HG03378 (cell line): ENCODE measurements around the gene HPF1.
"Not testable (repeated sequence)": the region's sequence is repeated elsewhere in the genome, so short reads cannot be mapped to it uniquely, and the experiment has no call there.

Experiments
- ATAC-seq: cut with Tn5 transposase; IDR thresholded peaks from one replicate; pipeline ENCODE4 v1.9.1; 2021; ENCODE audit warnings: mild to moderate bottlenecking, moderate library complexity; ENCODE audit not compliant: unreplicated experiment

HPF1 gene

DNA sequence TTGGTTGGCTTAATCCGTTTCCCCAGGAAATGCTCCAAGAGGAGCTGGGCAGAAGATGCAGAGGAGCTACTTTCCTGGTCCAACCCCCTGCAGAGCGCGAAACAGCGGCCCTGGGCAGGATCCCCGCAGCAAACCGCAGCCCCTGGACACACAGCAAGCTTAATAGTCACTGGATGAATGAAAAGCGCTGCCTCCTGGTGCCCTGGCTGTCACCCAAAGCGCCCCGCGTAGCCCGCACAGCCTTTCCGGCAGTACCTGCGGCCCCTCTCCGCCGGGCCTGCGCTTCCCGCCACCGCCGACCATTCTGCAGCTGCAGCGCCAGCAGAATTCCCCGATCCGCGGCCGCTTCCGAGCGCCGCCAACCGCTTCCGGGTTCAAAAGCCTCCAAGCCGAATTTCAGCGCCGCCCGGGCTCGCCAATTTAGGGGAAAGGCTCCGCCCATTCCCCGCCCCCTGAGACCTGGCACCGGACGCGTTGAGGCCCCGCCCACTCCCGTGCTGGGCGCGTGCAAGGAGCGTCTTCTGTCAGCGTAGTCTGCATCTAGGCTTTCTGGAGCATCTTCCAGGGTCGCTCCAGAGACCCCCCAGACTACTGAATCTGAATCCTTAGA, at the start of gene HPF1:
Gene HPF1, minus strand, starts transcription at position 370 of the 610 bp plus-strand sequence. Its CDS starts 67 bp downstream, at position 303.
- ATAC-seq, result peak; percentile 93

DNA sequence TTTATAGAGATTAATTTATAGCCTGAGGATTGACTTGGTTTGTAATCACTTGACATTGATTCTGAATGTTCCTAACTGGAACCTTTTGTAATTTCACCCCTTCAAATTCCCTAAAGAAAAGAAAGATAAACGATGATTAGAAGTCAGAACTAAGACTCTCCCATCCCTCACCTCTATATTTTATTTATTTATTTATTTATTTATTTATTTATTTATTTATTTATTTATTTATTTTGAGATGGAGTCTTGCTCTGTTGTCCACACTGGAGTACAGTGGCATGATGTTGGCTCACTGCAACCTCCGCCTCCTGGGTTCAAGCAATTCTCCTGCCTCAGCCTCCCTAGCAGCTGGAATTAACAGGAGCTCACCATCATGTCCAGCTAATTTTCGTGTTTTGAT, 49.0 kb upstream of the HPF1 start:
- not testable (repeated sequence) for ATAC-seq

DNA sequence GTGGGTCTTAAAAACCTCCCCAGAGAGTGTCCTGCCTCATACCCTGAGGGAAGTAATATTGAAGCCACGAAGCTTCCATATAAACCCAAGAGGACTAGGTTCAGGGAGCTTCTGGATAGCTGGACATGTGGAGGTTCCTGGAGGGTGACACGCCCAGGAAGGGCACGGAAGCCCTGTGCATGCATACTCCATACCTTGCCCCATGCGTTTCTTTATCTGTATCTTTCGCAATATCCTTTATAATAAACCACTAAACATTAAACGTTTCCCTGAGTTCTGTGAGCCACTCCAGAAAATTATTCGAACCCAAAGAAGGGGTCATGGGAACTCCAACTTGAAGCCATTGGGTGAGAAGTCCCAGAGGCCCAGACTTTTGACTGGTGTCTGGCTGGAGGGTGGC, 45.7 kb upstream of the HPF1 start:
- ATAC-seq, result no peak

DNA sequence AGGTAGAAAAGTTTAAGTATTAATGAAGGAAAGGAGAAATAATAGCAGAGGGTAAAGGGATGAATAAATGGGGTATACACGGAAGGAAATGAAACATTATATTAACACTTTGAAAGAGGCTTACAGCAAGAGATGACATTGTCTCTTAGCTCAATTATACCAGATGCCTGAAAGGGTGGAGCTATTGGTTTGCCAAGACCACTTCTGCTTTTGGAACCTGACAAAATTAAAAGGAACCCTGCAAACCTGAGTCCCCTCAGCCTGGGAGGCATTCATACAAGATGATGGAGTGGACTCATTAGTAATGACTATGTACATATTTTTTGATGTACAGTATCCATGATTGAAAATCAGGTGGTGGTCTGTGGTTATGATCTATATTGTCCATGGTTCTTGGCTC, 45.1 kb upstream of the HPF1 start:
- no peak for ATAC-seq

DNA sequence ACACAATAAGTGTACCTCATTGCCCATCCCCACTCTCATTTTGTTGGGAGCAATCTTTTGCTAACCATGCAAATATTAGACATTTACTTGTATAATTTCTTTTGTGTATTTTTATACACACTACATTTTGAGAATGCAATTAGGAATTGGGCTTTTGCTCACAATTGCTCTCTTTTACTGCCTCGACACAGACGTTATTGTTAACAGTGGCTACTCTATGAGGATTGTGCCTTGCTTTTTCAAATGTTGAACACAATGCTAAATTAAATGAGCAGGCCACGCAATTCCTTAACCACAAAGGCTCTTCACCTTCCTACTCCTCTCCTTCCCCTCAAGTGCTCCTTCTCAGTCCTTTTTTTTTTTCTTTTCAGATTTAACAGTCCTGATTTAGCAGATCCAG, 42.8 kb upstream of the HPF1 start:
- ATAC-seq, result no peak

DNA sequence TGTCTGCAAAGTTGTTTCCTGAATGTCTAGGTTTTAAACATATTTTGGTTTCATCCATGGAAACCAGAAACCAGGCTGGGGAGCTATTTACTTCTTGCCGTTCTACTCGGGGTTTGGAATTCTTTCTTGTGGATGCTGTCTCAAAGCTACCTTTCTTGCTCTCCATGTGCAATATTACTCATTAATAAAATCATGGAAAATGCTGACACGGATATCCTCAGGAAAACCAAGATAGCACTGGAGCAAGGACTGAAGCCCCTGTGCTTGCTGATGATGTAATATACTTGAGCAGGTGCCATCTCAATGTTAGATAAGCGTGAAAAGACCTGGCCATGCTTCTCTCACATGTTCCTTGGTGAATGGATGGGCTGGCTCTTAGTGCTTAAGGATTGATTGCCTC, 41.5 kb upstream of the HPF1 start:
- ATAC-seq, result no peak

DNA sequence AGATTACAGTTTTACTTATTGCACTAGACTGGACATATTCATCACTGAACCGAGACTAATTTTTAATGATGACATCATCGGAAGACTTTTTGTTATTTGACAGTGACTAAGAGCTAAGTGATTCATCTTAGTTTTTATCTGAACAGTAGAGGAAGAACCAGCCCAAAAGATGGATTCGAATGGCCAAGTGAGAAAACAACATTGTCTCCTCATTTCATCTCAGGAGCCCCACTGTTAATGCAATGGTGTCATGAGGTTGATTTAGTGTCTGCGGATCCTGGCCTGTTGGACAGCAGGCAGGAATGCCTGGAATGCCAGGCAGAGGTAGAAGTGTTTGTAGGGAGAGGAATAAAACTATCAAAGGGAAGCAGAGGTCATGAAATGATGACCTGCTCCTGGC, 37.8 kb upstream of the HPF1 start:
- ATAC-seq, result no peak

DNA sequence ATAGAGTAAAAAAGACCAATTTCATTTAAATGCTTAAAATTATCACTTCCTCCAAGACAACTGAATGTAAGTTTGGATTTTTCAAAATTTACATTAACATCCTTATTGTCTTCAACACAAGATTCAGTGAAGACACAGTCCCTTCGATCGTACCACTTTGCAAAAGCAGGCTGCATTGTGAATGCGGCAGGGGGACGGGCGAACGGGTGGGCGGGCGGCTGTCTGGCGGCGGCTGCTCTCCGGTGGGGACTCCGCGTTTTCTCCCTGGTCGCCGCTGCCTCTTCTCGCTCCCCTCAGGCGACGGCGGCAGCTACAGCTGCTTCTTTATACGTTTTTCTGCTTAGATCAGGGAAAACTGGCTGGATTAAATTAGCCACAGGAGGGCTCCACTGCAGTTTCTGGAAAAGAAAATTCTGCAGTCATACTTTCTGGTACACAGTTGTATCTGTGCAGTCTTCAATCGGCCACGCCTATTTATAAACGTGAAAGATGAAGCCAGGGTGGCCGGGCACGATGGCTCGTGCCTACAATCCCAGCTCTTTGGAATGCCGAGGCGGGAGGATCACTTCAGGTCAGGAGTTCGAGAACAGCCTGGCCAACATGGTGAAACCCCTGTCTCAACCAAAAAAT, 33.9 kb upstream of the HPF1 start:
- ATAC-seq, result no peak

DNA sequence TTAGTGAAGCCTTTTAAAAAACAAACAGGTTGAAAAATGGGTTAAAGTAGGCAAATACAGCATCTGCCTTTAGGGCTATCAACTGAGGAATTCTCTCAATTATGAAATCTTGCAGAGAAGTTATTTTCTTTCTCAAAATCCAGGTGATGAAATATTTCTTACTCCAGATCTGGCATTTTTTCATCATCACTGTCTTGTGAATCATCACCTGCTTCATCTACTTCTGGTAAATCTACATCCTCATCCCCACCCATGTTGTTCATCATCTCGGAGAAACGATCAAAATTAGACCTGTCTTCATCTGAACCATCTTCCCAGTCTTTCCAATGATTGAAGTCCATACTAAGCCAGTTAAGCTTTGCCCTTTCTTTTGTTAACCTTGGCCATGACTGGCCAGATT, 33.3 kb upstream of the HPF1 start:
- no peak for ATAC-seq

DNA sequence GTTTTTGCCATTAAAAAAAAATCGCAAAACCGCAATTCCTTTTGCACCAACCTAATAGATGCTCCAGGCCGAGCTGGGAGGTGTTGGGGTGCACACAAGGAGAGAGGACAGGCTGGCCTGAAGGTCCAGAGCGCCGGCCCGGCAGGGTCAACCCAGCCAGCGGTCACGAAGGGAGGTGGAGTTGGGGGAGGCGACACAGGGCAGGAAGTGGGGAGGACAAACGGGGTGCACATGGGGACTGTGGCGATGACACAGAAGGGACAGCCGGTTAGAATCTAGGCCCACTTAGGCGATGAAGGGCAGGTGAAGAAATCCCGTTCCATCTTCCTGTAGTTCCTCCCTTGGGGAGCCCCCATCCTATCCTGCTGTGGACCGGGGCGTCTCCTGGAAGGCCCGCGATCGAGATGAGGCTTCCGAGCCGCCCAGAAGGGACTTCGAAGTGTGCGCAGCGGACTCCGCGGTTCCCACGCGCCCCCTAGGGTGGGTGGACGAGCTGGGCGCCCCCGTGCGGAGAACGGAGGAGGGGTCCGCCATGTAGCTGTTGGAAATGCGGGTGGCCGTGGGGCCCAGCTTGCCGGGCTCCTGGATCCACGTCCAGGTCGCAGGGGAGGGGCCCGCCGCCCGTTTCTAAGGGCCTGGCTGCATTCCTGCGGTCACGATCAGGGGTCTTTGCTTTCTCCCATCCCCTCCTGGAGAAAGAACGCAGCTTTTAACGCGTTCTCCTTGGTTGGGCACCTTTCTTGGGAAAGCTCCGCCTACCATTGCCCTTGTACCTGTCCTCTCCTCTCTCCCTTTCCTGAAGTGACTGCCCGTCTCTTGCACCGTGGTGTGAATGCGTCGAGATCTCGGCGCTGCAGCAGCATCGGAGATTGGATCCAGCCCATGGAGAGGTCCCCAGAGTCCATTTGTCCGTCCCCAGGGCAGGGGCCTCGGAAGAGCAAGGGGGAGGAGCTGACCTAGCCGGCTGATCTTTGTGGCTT, 17.0 kb upstream of the HPF1 start:
- no peak for ATAC-seq

DNA sequence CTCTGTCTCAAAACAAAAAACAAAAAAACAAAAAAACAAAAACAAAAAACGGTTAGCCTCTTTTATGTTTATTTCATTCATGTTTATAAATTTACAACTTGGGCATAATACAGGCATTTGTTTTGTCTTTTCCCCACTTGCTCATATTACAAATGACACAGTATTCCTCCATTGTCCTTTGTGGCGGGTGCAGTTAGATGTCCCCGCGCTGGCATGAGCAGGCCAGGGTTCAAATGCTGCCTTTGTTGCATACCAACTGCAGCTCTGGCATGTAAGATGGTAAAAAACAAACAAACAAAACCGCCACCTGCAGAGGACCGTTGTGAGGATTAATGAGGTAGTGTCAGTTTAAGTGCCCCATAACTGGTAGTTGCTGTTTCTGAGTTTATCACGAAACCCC, 16.1 kb upstream of the HPF1 start:
- no peak for ATAC-seq

DNA sequence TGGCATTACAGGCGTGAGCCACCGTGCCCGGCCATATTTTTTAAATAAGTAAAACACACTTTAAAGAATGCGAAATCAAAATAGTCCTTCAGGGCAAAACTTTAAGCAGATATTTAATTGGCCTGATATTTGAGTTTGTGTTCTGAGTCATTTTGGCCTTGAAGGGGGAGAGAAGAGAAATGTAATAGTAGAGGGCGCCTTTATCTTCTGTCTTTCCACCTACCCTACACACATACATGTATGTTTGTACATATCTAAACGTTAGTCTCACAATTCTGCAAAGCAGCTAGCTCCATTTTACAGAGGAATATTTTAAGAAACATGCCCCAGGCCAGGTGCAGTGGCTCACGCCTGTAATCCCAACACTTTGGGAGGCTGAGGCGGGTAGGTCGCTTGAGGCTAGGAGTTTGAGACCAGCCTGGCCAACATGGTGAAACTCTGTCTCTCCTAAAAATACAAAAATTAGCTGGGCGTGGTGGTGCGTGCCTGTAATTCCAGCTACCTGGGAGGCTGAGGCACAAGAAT, 13.9 kb upstream of the HPF1 start:
- not testable (repeated sequence) for ATAC-seq

DNA sequence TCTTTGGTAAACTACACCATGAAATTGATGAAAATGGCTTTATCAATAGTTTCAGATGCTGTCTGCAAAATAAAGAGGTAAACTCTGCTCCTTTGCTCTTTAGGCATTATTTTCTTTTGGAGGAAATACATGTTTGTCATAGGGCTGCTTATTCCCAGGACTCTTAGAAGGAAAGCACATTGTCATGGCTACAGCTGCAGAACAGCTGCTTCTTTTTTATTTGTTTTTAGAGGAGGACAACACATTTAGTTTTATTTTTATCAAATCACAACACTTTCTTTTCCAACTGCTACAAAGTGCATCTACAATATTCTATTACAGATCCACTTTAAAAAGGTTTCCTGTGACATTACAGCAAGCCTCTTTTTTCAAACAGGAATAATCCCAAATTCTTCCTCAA, 12.7 kb upstream of the HPF1 start:
- no peak for ATAC-seq

DNA sequence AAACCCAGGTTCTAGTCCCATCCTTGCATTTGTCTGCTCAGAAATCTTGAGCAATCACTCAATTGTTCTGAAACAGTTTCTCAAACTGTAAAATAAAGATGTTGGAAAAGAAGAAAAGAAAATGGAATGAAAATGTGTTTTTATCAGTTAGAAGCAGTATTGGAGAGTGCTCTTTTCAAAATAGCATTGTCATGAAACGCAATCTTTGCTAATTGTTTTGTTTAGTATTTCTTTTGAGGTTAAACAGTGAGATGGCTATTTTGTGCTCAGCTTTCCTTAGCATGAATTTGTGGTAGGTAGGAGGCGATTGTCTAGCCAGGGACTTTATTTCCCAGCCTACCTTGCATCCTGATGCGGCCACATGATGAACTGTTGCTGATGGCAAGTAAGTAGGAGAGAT, 10.6 kb upstream of the HPF1 start:
- ATAC-seq, result no peak

DNA sequence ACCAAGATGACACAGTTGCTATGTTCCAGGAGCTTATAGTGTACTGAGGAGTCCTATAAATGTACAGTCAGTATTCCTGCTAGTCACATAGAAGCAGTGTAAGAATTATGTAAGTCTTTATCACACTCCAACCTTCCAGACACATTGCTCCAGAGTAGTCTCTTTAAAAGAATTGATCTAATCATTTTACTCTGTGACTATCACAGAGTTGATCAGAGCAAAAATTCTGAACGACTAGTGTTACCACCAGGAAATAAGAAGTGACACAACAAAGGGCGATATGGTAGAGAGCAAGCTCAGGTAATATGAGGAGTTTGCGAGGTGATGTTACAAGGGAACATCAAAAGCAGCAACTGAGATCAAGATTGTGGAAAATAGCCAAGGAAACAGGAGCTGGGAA, 9.0 kb upstream of the HPF1 start:
- no peak for ATAC-seq

DNA sequence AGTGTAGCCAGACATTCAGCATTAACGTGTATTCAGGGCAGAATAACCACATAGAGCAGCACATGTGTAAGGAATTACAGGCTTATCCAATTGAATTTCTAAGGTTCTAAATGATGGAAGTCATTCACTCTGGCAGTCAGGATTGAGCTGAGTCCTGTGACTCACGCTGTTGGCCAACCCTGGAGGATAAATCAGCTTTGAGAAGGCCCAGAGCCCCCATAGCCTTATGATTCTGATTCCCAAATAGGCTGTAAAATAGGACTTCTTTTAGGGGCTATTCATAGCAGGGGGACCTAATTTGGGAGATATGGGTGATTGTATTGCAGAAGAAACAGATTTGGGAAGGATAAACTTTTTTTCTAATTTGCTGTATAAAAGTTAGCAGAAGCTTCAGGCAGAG, 8.1 kb upstream of the HPF1 start:
- no peak for ATAC-seq

DNA sequence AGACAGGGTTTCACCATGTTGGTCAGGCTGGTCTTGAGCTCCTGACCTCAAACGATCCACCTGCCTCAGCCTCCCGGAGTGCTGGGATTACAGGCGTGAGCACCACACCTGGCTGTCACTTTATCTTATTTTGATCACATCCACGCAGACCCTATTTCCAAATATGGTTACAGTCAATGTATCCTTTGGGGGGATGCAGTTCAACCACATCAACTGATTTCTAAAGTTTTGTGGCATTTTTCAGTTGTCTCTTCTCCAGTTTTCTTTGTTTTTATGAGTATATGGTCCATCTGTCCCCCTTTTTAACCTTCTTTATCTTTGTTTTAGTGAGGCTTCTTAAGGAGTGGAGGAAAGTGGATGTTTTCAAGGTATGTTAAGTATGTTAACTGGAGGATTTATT, 4.1 kb upstream of the HPF1 start:
- no peak for ATAC-seq

DNA sequence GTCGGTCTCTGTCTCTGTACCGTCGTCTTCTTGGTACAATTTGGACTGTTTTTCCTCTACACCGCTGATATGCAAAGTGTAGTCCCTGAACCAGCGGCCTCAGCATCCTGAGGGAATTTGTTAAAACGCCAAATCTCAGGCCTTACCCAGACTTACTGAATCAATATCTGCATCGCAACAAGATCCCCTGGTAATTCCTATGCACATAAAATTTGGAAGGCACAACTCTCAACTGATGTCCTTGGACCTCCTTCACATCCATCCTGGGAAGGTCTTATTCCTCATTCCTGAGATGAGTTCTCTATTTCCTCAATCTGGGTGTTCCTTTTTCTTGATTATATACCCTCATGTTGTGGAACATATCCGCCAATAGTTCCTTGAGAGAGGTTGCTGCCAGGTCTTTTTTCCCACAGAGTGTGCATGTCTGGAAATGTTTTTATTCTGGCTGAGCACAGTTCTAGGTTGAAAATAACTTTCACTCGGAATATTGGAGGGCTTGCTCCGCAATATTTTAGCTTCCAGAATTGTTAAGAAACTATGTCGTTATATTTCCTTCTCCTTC, 738 bp upstream of the HPF1 start:
- ATAC-seq, result no peak

DNA sequence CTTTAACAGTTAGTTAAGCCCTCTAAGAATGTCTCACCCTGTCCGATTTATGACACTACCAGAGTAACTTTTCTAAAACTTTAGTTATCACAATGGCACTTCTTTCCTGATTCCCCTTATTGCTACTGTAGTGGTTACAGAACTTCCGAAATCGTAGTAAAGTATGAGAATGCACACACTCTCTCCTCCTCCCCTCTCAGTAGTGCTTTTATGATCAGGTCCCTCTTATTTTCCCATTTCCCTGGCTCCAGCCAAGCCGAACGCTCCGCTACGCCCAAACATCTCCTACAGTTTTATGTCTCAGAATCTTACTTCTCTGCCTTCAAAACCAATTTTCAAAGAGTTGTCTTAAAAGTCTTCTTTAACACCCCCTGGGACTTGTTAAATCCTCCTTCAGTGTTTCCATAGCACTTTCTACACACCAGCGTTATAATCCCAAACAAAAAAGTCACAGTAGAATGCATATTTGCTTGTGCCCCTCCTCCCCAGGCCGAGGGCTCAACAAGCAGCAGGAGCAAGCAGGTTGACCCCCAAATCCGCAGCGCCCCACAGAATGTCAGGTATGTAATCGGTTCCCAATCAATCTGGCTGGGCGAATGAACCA, 671 bp downstream of the HPF1 start:
- ATAC-seq, result peak; percentile 36

DNA sequence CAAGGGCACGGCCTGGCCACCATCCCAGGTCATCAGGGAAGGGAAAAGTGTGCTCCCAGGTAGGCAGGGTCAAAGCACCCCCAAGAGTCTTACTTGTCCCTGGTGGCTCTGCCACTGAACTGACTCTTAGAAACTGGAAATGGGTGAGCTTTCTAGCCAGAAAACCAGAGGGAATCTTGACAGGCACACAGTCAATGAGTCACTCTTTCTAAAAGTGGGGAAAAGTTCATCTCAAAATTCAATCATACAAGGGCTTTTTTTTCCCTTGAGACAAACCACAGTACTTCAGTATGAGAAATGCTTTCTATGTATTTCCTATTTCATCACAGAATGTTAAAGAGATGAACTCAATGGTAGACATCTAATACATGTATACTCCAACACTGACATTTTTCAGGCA, 12.5 kb downstream of the HPF1 start:
- no peak for ATAC-seq

DNA sequence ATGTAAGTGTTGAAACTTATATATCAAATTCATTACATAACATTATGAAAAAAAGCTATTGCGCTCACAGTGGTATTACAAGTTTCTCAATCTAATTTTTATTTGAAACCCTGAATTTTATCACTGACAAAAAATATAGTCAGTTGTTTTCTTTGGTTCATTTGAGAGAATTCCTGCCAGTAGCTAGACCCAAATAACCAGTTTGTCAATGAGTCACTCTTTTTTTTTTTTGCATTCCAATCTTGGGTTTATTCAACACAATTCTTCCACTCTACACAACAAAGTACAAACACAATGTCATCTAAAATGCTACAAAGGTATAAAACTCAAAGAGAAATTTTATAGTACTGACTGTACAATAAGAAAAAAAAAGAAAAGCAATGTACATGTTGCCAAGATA, 13.1 kb downstream of the HPF1 start:
- no peak for ATAC-seq
